OCI-LY1 (cell line): ENCODE data around the gene KANK4.

Experiments
- EZH2 ChIP-seq: fragments of 200-600 bp; sonication (generic), shearing (Covaris generic); IDR thresholded peaks from 2 replicates; pipeline ENCODE4 v1.8.0; 2017; ENCODE audit warnings: borderline replicate concordance, mixed run types, mild to moderate bottlenecking, antibody characterized with exemption, low read length, moderate library complexity, mixed read lengths
- TF ChIP-seq, protein P1 (sequence below): fragments of 200-600 bp; sonication (generic), shearing (Covaris generic); IDR thresholded peaks from 2 replicates; pipeline ENCODE4 v1.5.1; 2017; ENCODE audit warnings: mild to moderate bottlenecking, antibody characterized with exemption, low read length, moderate library complexity, mixed read lengths

DNA sequence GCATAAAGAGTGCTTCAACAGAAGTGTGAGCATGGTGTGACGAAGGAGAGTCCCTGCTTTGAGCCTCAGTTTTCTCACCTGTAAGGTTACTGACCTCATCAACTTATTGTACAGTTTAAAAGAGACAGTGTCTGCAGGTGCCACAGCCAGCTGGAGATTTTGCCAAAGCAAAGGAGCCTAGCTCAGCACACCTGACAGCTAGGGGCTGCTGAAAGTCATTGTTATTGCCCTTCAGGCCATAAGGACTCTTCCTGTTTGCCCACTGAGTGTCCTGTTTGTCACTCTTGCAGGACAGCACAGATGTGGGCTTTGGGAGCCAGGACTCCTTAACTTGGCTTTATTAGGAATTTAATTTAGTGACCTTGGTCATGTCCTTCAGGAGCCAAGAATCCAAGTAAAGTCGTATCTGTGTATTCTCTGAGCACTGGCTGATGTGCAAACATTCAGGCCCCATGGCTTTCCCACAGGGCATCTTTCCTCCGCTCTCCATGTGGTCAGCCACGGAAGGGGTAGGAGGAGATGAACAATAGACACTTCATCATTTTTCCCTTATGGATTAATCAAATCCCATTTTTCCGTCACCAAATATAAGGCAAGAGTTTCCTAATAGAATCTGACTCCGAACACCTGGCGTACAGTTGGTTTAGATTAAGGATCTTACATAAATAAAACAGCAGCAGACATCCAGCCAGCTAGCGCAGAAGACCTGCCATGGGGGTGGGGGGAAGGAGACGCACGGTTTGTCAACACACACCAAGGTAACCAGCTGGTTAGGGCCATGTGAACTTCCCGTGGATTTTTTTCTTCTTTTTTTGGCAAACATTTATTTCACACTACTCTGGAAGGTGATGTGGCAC lies 43.1 kb upstream of the KANK4 start:
- TF ChIP-seq, protein P1, sequence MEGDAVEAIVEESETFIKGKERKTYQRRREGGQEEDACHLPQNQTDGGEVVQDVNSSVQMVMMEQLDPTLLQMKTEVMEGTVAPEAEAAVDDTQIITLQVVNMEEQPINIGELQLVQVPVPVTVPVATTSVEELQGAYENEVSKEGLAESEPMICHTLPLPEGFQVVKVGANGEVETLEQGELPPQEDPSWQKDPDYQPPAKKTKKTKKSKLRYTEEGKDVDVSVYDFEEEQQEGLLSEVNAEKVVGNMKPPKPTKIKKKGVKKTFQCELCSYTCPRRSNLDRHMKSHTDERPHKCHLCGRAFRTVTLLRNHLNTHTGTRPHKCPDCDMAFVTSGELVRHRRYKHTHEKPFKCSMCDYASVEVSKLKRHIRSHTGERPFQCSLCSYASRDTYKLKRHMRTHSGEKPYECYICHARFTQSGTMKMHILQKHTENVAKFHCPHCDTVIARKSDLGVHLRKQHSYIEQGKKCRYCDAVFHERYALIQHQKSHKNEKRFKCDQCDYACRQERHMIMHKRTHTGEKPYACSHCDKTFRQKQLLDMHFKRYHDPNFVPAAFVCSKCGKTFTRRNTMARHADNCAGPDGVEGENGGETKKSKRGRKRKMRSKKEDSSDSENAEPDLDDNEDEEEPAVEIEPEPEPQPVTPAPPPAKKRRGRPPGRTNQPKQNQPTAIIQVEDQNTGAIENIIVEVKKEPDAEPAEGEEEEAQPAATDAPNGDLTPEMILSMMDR = no peak
- no peak for TF ChIP-seq EZH2
